Stomach (tissue), 19 donors: ENCODE data around the gene SYT4. TPM values are rescaled to one million over a fixed set of nuclear protein-coding genes. Genes with fewer than 3 reads are reported as not detected.

Experiments
- DNase-seq, 2 donors: peaks; one replicate each; pipeline versions ENCODE4 v3.0.0 to v3.0.0-alpha.2; 2013 to 2019
- H3K27ac ChIP-seq, 5 donors: fragments of 200-600 bp in 4 of 5; sonication (generic) in 4 of 5; one replicate each; pipeline ENCODE4 v1.5.1; 2013 to 2019; ENCODE audit warnings: mild to moderate bottlenecking in 1 of 5, moderate library complexity in 1 of 5
- H3K27me3 ChIP-seq, 3 donors: fragments of 200-600 bp; sonication (generic); one replicate each; pipeline ENCODE4 v1.5.1; 2017 to 2019; ENCODE audit warnings: mixed run types in 1 of 3
- H3K36me3 ChIP-seq, 4 donors: fragments of 200-600 bp; sonication (generic); 1 replicate in 3 of 4; 2 replicates in 1 of 4; pipeline ENCODE4 v1.5.1; 2016 to 2019
- H3K4me1 ChIP-seq, 4 donors: fragments of 200-600 bp; sonication (generic); one replicate each; pipeline ENCODE4 v1.5.1; 2016 to 2019
- H3K4me3 ChIP-seq, 4 donors: fragments of 200-600 bp; sonication (generic) in 3 of 4; one replicate each; pipeline ENCODE4 v1.5.1; 2016 to 2019; ENCODE audit warnings: mild to moderate bottlenecking in 1 of 4
- H3K9me3 ChIP-seq, 4 donors: fragments of 200-600 bp; sonication (generic); one replicate each; pipeline ENCODE4 v1.5.1; 2016 to 2019
- CTCF ChIP-seq, 7 experiments: fragments of 450-650 bp in 4 of 7; fragments of 200-600 bp in 3 of 7; sonication (generic) in 3 of 7; IDR thresholded peaks; one replicate each; pipeline ENCODE4 v1.5.1; 2016 to 2019; ENCODE audit warnings: antibody characterized with exemption in 7 of 7, control low read depth in 2 of 7, mild to moderate bottlenecking in 1 of 7
- EP300 ChIP-seq: sonication (generic); formaldehyde crosslinking; IDR thresholded peaks from one replicate; pipeline ENCODE4 v1.6.1; 2017; ENCODE audit warnings: antibody characterized with exemption
- POLR2A ChIP-seq, 4 donors: fragments of 450-650 bp; IDR thresholded peaks; one replicate each; pipeline ENCODE4 v1.6.1; 2016; ENCODE audit warnings: antibody characterized with exemption in 4 of 4, control low read depth in 2 of 4, mild to moderate bottlenecking in 1 of 4, moderate library complexity in 1 of 4
- POLR2AphosphoS5 ChIP-seq, 3 donors: sonication (generic); formaldehyde crosslinking; IDR thresholded peaks; one replicate each; pipeline ENCODE4 v1.6.1; 2016; ENCODE audit warnings: antibody characterized with exemption in 3 of 3
- WGBS, 5 donors: extraction: QIAGEN DNeasy Blood & Tissue Kit in 3 of 5; methylation state at CpG; one replicate each; pipeline versions ENCODE4 v1.1.5 to v1.1.7; 2013 to 2018; 5-methylcytosine and 5-hydroxymethylcytosine counted together
- intact Hi-C: fragments of 100-400 bp; cut with DNase I; formaldehyde crosslinking; loops from one replicate; pipeline ENCODE4 v1.15.1; 2023; ENCODE audit warnings: low total_unique reads
- long read RNA-seq, 10 donors: transcript quantifications; one replicate each; lab custom pipeline, GENCODE V29; 2026
- polyA plus RNA-seq, 3 donors: library from polyadenylated mRNA; stranded (reverse); fragments of 200-250 nt; gene quantifications; one replicate each; pipeline ENCODE4 v1.2.3, GENCODE V29; 2013
- total RNA-seq, 5 donors: library from RNA; depleted of rRNA; stranded (reverse); fragments of >200 nt; gene quantifications; one replicate each; pipeline versions ENCODE4 v1.1.0 to v1.2.3, GENCODE V29; 2014 to 2016
- donor health status: healthy with polysubstance abuse.
- donor health status: Bipolar disorder and iron deficiency.
- donor health status: healthy.

Gene SYT4
- total RNA-seq (10 to 100 TPM in 2 of 5 donors, 1 to 10 TPM in 2, not detected in 1; 3.5 to 11.6 (median 8.8) TPM), polyA plus RNA-seq (under 1 TPM; 0.19 to 0.76 (median 0.45) TPM)
- long read RNA-seq, donor 1 = 0 reads
- long read RNA-seq, donor 2 = 0 reads
- long read RNA-seq, donor 3 = 0 reads
- long read RNA-seq, donor 4, partial matches to known transcripts = 0 of 1 reads
- long read RNA-seq, donor 4, other reads (novel, unspliced or antisense) = 0 of 1 reads
- long read RNA-seq, donor 5, full-length matches to known transcripts = 3 of 3 reads
- long read RNA-seq, donor 5, partial matches to known transcripts = 0 of 3 reads
- long read RNA-seq, donor 5, other reads (novel, unspliced or antisense) = 0 of 3 reads
- long read RNA-seq, donor 6, full-length matches to known transcripts = 4 of 4 reads
- long read RNA-seq, donor 6, partial matches to known transcripts = 0 of 4 reads
- long read RNA-seq, donor 6, other reads (novel, unspliced or antisense) = 0 of 4 reads
- long read RNA-seq, donor 7, full-length matches to known transcripts = 5 of 5 reads
- long read RNA-seq, donor 7, partial matches to known transcripts = 0 of 5 reads
- long read RNA-seq, donor 7, other reads (novel, unspliced or antisense) = 0 of 5 reads
- long read RNA-seq, donor 8 = 0 reads
- long read RNA-seq, donor 9 = 0 reads
- long read RNA-seq, donor 10, full-length matches to known transcripts = 1 of 1 reads
- long read RNA-seq, donor 10, partial matches to known transcripts = 0 of 1 reads
- long read RNA-seq, donor 10, other reads (novel, unspliced or antisense) = 0 of 1 reads

DNA sequence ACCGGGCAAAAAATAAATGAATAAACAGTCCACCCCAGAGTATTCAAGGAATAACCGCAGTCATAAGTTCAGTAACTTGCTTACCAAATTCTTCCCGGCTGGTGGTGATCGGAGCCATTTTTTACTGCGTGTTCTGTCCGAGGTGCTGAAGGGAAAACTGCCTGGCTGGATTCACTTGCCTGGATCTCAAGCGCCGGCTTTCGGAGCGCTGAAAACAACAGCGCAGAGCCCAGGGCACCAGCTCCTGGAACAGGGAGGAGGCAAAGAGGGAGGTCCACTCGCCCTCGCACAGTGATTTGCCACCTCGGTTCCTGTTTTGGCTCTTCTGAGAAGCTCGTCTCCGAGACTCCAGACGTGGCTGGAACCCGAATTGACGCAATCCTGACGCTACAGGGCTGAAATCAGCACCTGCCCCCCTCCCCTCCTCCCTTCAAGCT is at the start of gene SYT4:
TSS of gene SYT4 (minus strand) at position 327 of the 437 bp plus-strand sequence. CDS start at position 118, 209 bp downstream.
- H3K27ac ChIP-seq = no peak within 1 kb of the TSS
- TF ChIP-seq POLR2A (IDR thresholded peaks at IDR 0.05) (no peak), CTCF (IDR thresholded peaks at IDR 0.05) (no peak), POLR2AphosphoS5 (IDR thresholded peaks at IDR 0.05) (no peak), EP300 (no peak)
- no peaks in the 10 kb centered on the region for H3K36me3 ChIP-seq
- intact Hi-C loops = no loop called here
- peaks cover 0 to 17% (median 4%) of the 10 kb centered on the region in 3 donors for H3K27me3 ChIP-seq
- whole genome bisulfite sequencing, 5 donors = 1 to 4% (median 2%) methylated on average over 20 of the region's 20 CpGs
- peak within 1 kb of the TSS in 1 of 4 donors; percentile 16 for H3K4me3 ChIP-seq
- H3K9me3 ChIP-seq = no peaks in the 10 kb centered on the region
- peak; percentile 47 to 89 for DNase-seq
- H3K4me1 ChIP-seq = peaks cover 0 to 7% (median 0%) of the 10 kb centered on the region in 4 donors

DNA sequence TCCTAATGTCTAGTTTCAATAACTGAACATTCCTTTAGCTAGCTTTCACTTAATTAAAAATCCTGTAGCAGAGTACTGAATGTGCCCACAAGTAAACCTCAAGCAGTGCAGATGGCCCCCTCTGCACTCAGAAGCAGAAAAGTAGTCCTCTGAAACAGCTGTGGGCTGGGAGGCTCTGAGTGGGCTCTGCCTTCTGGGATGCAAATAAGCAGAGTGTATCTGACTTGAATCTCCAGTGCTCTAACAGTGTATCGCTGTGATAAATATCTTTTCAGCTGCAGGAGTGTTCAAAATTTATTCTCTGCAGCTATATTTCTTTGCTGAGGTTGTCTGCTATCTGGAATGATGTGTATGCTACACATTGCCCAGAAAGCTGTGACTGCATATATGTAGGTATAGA is 44.8 kb upstream of the SYT4 start:
- no peaks in the 10 kb centered on the region for H3K36me3 ChIP-seq
- WGBS, 5 donors = 88 to 95% (median 90%) methylated on average over 1 of the region's 1 CpG

GRCh38 chr18:43314941-43315340 is 37.7 kb upstream of the SYT4 start:
- H3K4me1 ChIP-seq = no peaks in the 10 kb centered on the region
- DNase-seq = no peak
- H3K27ac ChIP-seq = no peak overlapping the region
- no peaks in the 10 kb centered on the region for H3K36me3 ChIP-seq
- H3K27me3 ChIP-seq = no peaks in the 10 kb centered on the region
- intact Hi-C loops = no loop called here
- no peak overlapping the region for H3K4me3 ChIP-seq
- TF ChIP-seq POLR2A (IDR thresholded peaks at IDR 0.05) = no peak
- no peak for TF ChIP-seq CTCF (IDR thresholded peaks at IDR 0.05)
- no peak for TF ChIP-seq EP300
- no peak for TF ChIP-seq POLR2AphosphoS5 (IDR thresholded peaks at IDR 0.05)
- no peaks in the 10 kb centered on the region for H3K9me3 ChIP-seq
- WGBS, 5 donors = 60 to 82% (median 80%) methylated on average over 3 of the region's 3 CpGs

More for the DNA sequence above, 44.8 kb upstream of the SYT4 start:
- Histone ChIP-seq H3K9me3 (no peaks in the 10 kb centered on the region), H3K27ac (no peak overlapping the region), H3K27me3 (no peaks in the 10 kb centered on the region), H3K4me1 (no peaks in the 10 kb centered on the region), H3K4me3 (no peak overlapping the region)
- intact Hi-C loops = no loop called here
- no peak for DNase-seq
- TF ChIP-seq POLR2AphosphoS5 (IDR thresholded peaks at IDR 0.05) (no peak), POLR2A (IDR thresholded peaks at IDR 0.05) (no peak), CTCF (IDR thresholded peaks at IDR 0.05) (no peak), EP300 (no peak)

- TF ChIP-seq POLR2A (IDR thresholded peaks at IDR 0.05) = no peak
- no peak for TF ChIP-seq CTCF (IDR thresholded peaks at IDR 0.05)
- no peak for TF ChIP-seq POLR2AphosphoS5 (IDR thresholded peaks at IDR 0.05)
- TF ChIP-seq EP300 = no peak
- intact Hi-C loops = no loop called here
- no peaks in the 10 kb centered on the region for H3K9me3 ChIP-seq
- WGBS, 5 donors = 88 to 95% (median 88%) methylated on average over 1 of the region's 1 CpG
- no peak overlapping the region for H3K4me3 ChIP-seq
- no peaks in the 10 kb centered on the region for H3K27me3 ChIP-seq
- H3K36me3 ChIP-seq = no peaks in the 10 kb centered on the region
- DNase-seq = no peak
- H3K27ac ChIP-seq = no peak overlapping the region
- no peaks in the 10 kb centered on the region for H3K4me1 ChIP-seq
Measured at GRCh38 chr18:43312891-43313290, 35.6 kb upstream of the SYT4 start.
